ENCODE measurements around the gene MUC5B.
"Not testable (repeated sequence)": the region's sequence is repeated elsewhere in the genome, so short reads cannot be mapped to it uniquely, and the experiment has no call there.

GRCh38 chr11:1244557-1244956, 21.7 kb downstream of the MUC5B start:
- TF ChIP-seq CTCF (IDR thresholded peaks at IDR 0.05); POLR2A (IDR thresholded peaks at IDR 0.05); POLR2AphosphoS5 (IDR thresholded peaks at IDR 0.05; ENCODE audit: insufficient read depth in 1 of 2, low read depth in 1 of 2): not testable (repeated sequence)

All from vagina (tissue), 2 donors.